ENCODE results near the gene FBN1.
A peak's percentile ranks its signal among the peaks of the same experiment; 100 is the strongest.

Gene FBN1

GRCh38 chr15:48642795-48643194 lies 2.7 kb downstream of the FBN1 start:
- ChIA-PET CTCF (no interaction called here), POLR2A (interaction anchor here (1.7 kb wide), 1 partner anchor 51 kb away, joined by 6 read pairs; no protein-coding TSS in a partner anchor)

DNA sequence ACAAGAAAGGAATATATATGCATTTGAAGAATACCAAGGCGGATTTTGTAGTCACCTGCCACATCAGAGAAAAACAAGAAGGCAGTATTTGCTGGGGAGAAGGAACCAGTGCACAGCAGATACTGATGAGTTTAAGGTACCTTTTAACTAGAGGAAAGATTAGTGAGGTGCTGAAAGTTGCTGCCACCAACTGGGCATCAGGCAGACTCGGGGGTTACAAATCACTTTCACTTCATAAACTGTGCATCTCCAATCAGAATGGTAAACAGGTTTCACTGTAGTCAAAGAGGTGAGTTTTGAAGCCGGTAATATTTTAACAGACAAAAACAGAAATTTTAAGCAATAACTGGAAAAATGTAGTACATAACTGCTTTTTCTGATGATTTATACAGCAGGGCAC lies 4.1 kb downstream of the FBN1 start:
- DNase-seq (ENCODE audit: low read depth, low spot score), result no peak
- POLR2A ChIA-PET, result interaction anchor here (0.6 kb wide), 2 partner anchors 29 to 77 kb away, joined by 3 to 4 read pairs; no protein-coding TSS in a partner anchor
- CTCF ChIA-PET, result interaction anchor here (0.9 kb wide), 1 partner anchor 160 kb away, joined by 3 read pairs; no protein-coding TSS in a partner anchor
- H3K4me3 ChIP-seq (ENCODE audit: low read depth, low read length), result peak overlapping the region; percentile 88
- TF ChIP-seq, protein P1, sequence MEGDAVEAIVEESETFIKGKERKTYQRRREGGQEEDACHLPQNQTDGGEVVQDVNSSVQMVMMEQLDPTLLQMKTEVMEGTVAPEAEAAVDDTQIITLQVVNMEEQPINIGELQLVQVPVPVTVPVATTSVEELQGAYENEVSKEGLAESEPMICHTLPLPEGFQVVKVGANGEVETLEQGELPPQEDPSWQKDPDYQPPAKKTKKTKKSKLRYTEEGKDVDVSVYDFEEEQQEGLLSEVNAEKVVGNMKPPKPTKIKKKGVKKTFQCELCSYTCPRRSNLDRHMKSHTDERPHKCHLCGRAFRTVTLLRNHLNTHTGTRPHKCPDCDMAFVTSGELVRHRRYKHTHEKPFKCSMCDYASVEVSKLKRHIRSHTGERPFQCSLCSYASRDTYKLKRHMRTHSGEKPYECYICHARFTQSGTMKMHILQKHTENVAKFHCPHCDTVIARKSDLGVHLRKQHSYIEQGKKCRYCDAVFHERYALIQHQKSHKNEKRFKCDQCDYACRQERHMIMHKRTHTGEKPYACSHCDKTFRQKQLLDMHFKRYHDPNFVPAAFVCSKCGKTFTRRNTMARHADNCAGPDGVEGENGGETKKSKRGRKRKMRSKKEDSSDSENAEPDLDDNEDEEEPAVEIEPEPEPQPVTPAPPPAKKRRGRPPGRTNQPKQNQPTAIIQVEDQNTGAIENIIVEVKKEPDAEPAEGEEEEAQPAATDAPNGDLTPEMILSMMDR (IDR thresholded peaks at IDR 0.05; ENCODE audit: insufficient read depth, low read length, missing control alignments), result peak; percentile 52

More at GRCh38 chr15:48642795-48643194, 2.7 kb downstream of the FBN1 start:
- TF ChIP-seq, protein P1 (IDR thresholded peaks at IDR 0.05; ENCODE audit: insufficient read depth, low read length, missing control alignments), result no peak
- H3K4me3 ChIP-seq (ENCODE audit: low read depth, low read length), result peak overlapping the region; percentile 88
- no peak for DNase-seq (ENCODE audit: low read depth, low spot score)

DNA sequence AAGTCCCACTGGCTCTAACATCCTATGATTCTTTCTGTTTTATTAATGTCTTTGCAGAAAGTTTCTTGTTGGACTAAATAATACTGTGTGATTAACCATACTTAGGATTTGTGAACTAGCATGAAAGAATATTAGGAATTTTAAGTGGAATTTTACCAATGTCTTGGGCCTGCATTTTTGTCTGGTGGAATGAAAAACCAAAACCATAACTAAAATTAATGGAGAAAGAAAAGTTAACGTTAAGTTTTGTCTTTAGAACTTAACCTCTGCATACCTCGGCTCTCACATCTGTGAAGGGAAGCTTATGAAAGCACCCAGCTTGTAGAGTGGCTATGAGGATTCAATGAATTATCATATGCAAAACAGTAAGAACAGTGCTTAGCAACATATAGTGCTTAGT lies 6.5 kb downstream of the FBN1 start:
- TF ChIP-seq, protein P1 (IDR thresholded peaks at IDR 0.05; ENCODE audit: insufficient read depth, low read length, missing control alignments), result no peak
- DNase-seq (ENCODE audit: low read depth, low spot score), result no peak
- CTCF ChIA-PET, result interaction anchor here (1.0 to 1.8 kb wide), 5 partner anchors 22 to 283 kb away, joined by 3 to 5 read pairs (median 3); no protein-coding TSS in a partner anchor
- H3K4me3 ChIP-seq (ENCODE audit: low read depth, low read length), result no peak overlapping the region
- POLR2A ChIA-PET, result interaction anchor here (1.1 to 1.2 kb wide), 2 partner anchors 25 to 55 kb away, joined by 3 to 4 read pairs; no protein-coding TSS in a partner anchor

- CTCF ChIA-PET, result interaction anchor here (1.5 to 1.8 kb wide), 2 partner anchors 20 to 164 kb away, joined by 3 to 4 read pairs; no protein-coding TSS in a partner anchor
- H3K4me3 ChIP-seq (ENCODE audit: low read depth, low read length), result no peak overlapping the region
- POLR2A ChIA-PET, result interaction anchor here (1.1 kb wide), 1 partner anchor 101 kb away, joined by 4 read pairs; no protein-coding TSS in a partner anchor
- no peak for DNase-seq (ENCODE audit: low read depth, low spot score)
- TF ChIP-seq, protein P1 (IDR thresholded peaks at IDR 0.05; ENCODE audit: insufficient read depth, low read length, missing control alignments), result no peak
Measured at GRCh38 chr15:48637639-48638038, 7.9 kb downstream of the FBN1 start.

- no peak overlapping the region for H3K4me3 ChIP-seq (ENCODE audit: low read depth, low read length)
- no peak for DNase-seq (ENCODE audit: low read depth, low spot score)
- ChIA-PET POLR2A (interaction anchor here (1.6 kb wide), 1 partner anchor 9 kb away, joined by 8 read pairs; the partner anchor contains the start of gene FBN1), CTCF (interaction anchor here (1.4 to 1.6 kb wide), 2 partner anchors 11 to 12 kb away, joined by 3 to 4 read pairs; no protein-coding TSS in a partner anchor)
- TF ChIP-seq, protein P1 (IDR thresholded peaks at IDR 0.05; ENCODE audit: insufficient read depth, low read length, missing control alignments), result no peak
Measured at GRCh38 chr15:48636511-48636910, 9.0 kb downstream of the FBN1 start.

GRCh38 chr15:48634893-48635292 lies 10.6 kb downstream of the FBN1 start:
- DNase-seq (ENCODE audit: low read depth, low spot score), result no peak
- no peak overlapping the region for H3K4me3 ChIP-seq (ENCODE audit: low read depth, low read length)
- POLR2A ChIA-PET, result interaction anchor here (1.1 kb wide), 1 partner anchor 10 kb away, joined by 4 read pairs; the partner anchor contains the start of gene FBN1
- TF ChIP-seq, protein P1 (IDR thresholded peaks at IDR 0.05; ENCODE audit: insufficient read depth, low read length, missing control alignments), result no peak
- CTCF ChIA-PET, result interaction anchor here (0.7 to 1.6 kb wide), 3 partner anchors 9 to 222 kb away, joined by 3 to 4 read pairs (median 3); no protein-coding TSS in a partner anchor

Data from AG04449 (cell line).